Measurements from ENCODE around the gene RGS3.
"Not testable (repeated sequence)": the region's sequence is repeated elsewhere in the genome, so short reads cannot be mapped to it uniquely, and the experiment has no call there.

Gene RGS3

DNA sequence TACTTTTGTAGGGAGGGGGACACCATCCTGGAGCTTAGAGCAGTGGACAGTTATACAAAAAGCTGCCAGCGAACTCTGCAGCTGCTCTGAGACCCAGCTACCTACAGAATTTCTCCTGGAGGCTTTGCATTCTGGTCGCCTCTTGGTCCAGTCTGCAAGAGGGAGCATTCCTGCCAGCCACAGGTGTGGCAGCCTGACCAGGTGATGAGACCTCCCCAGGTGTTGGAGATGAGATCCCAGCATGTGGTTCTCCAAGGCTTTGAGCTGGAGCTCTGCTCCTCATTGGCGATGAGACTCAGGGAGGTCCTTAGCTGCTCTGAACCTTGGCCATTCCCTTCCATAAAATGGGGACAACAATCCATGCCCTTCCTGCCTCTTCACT lies 69.3 kb downstream of the RGS3 start:
- DNase-seq = no peak

DNA sequence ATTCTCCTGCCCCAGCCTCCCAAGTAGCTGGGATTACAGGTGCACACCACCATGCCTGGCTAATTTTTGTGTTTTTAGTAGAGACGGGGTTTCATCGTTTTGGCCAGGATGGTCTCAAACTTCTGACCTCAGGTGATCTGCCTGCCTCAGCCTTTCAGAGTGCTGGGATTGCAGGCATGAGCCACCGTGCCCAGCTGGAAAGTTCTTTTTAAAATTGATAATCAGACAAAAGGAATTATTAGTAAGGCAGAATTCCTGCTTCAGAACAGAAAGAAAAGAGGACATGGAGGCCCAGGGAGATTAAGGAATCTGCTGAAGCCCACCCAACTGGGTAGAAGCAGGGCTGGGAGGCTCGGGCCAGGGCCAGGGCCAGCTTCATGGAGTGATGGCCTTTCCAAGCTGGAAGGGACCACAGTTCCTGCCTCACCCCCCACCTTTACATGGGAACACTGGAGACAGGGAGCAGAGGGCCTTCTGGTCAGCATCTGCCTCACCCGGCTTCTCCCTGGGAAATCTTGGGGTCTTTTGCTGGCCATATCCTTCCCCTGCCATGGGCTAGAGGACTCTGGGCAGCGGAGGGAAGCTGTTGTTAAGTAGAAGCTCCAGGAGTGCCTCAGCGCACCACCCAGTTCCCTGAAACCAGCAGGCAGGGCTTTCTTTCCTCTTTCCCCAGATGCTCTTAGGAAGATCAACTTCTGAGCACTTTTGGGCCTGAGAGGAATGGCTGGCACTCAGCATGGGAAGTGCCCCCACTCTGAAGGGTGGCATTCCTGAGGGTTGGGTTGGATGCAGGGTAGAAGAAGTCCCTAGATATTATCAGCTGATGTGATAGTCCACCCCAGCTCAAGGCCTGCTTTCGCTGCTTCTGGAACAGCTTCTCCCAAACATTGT lies 70.1 kb downstream of the RGS3 start:
- DNase-seq = no peak

DNA sequence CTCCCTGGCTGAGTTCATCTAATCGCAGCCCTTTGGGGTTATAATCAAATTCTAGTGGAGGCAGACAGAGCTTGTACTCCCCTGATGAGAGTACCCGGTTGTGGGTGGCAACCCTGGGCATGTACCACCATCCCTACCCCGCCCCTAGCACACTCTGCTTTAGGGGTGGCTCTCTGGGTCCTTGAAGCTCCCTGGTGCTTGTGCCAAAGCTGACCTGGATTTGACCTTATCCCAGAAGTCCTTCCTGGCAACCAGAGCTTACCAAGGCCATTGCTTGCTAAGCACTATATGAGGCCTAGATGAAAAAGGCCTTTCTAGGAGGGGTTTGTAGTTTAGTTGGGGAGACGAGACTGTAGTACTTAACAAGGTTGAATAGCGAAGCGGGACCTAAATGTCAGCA lies 72.2 kb downstream of the RGS3 start:
- DNase-seq = no peak

DNA sequence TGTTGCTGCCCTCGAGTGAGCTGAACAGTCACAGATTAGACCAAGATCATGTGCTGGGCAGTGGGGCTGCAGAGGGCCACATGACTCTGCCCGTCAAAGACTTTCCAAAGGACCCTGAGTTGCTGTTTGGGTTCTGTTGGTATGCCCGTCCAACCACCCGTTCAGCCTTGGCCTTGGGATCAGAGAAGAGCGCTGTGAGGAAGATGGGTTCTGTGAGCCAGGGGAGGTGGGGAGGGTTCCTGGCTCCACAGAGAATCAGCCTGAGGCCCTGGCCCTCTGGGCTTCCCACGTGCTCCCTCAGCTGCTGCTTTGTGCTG lies 72.6 kb downstream of the RGS3 start:
- DNase-seq = no peak

DNA sequence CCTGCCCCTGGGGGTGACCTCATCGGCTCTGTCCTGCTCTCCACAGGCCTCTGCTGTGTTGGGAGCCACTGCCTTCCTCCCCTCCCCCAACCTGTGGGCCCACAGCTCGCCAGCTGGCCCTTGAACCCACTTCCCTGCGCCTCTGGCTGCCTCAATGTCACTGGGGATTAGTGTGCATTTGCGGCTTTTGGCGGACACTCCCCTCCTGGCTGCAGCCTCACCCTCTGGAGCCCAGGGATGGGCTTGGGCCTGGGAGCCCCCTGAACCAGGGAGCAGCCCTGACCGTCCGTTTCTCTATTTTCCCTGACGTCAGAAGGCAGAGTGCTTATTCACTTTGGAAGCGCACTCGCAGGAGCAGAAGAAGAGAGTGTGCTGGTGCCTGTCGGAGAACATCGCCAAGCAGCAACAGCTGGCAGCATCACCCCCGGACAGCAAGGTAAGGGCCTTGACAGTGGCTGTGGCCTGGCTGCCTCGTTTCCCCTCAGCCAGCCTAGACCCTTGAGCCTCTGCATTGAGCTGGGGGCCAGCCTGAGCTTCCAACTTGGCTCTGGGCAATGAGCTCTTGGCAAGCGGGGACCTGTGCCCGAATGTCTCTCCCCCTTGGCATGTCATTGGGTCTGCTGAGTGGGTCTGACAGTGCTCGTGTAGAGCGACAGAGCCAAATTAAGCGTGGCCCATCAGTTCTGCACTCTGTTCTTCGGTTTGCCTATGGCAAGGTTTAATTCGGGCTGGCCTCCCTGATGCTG lies 73.1 kb downstream of the RGS3 start:
- DNase-seq = no peak

DNA sequence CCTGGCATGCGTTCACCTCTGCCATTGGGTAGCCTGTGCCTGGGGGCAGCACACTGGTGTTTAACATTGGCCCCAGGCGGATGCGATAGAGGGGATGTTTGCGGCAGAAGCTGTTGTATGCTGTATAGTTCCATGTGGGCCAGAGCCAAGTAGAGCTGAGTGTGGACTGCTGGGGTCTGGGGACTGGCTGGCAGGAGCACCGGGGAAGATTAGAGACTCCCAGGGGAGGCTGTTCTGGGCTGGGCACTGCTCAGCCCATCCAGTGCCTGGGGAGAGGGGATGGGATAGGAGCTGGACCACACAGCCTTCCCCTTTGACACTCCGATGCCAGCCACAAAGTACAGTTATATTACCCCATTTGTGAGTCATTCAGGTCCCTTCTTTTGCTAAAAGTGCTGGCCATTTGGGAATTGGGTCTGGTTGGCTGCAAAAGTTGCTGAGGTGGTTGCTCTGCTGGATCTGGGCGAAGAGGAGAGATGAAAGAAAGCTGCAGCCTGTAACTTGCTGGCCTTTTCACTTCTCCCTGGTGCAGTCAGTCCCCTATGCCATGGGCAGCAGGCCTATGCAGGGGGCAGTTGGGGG lies 73.8 kb downstream of the RGS3 start:
- DNase-seq = no peak

DNA sequence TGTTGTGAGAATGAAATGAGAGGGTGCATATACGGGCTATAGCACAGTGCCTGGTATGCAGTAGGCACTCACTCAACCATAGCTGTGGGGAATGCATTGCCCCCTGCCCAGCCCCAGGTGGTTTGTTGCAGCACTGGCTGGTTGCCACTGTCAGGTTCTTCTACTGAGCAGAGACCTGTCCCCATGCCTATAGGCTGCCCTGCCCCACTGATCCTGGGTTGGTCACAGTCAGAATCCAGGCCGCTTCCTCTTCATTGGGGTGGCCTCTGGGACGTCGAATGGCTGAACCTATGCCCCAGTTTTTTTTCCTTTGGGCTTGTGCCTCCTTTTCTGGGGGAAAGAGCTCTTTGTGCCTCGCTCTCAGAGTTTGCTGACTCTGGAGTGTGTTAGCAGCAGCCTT lies 74.6 kb downstream of the RGS3 start:
- no peak for DNase-seq

DNA sequence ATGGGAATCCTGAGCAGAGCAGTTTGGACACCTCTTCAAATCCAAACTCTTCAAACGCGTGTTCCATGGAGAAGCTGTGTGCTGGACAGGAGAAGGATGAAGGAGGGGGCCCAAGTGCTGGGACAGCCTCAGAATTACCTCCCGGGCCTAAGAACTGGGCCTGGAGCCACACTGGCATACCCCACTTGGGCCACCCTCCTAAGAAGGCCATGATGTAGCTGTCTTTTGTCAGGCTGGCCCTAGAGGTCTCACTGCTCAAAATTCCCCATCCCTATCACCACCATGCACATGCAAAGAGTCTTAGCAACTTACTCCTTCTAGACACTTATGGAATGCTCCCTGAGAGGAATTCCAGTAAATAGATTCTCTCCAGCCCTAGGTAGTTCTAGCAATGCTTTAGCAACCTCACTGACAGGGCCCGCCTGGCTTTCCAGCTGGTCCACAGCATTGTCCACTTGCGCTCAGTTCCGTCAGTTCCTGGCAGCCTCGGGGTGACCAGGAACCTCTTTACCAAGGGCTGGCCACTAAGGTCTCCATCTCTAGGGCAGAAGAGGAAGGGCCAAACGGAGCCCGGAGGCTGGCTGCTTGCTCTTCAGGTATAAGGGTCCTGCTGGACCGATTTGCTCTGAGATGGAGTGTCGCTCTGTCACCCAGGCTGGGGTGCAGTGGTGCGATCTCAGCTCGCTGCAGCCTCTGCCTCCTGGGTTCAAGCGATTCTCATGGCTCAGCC lies 75.3 kb downstream of the RGS3 start:
- no peak for DNase-seq

DNA sequence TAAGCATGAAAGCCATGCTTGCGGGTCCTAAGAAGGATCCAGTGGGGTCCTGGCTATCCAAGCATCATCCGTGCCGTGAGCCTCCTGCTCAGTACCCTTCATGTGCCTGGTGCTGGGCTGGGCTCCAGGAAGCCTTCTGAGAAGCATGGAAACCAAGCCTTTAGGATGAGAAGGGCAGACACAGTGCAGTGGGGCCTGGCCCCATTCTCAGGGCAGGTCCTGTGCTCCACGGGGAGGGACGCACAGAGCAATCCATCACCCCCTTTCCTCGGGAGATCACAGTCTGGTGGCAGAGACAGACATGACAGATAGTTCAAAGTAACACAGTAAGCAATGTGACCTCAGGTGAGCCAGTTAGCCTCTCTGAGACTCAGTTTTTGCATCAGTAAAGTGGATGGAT lies 76.9 kb downstream of the RGS3 start:
- DNase-seq = no peak

DNA sequence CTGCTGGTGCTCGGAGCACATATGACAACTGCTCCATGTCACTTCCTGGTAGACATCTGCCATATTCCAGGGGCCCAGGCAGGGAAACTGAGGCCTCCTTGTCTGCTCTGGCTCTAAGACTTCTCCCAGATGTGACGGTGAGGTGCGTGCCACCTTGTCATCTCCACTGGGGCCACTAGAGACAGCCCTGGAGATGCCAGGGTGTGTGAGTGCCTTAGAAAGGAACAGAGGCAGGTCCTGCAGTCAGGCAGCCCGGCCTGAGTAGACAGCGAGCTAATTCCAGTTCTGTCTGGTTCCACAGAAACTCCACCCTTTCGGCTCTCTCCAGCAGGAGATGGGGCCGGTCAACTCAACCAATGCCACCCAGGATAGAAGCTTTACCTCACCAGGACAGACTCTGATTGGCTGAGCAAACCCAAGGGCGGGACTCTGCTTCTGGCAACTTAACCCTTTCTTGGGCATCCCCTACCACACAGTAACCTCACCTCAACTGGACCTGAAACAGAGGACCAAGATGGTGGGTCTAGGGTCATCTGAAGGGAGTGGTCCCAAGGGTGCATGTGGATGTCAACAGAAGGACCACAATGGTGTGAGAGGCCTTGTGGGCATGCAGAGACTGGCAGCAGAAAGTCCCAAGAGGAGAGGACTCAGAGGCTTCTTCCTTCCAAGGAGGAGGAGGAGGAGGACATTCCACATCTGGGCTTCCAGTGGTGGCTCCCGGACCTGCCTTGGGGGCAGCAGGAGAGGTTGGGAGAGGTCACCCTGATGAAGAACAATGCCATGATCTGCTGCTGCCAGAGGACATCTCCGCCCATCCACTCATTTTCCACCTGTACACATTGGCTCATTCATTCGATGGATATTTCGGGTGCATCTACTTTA lies 77.7 kb downstream of the RGS3 start:
- DNase-seq = peak; percentile 32

DNA sequence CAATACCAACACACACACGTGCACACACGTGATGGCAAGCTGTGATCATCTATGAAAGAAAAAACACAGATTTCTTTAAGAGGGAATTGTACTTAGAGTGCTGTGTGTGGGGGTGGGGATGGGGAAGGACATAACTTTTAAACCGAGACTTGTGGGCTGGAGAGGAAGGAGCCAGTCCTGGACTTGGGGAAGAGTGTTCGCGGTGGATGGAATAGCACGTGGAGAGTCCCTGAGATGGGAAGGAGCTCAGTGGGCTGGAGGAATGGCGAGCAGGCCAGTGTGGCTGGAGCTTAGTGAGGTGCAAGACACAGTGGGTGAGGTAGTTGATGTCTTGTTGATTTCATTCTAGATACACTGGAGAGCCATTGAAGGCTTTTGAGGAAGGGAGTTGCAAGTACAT lies 78.5 kb downstream of the RGS3 start:
- DNase-seq = no peak

DNA sequence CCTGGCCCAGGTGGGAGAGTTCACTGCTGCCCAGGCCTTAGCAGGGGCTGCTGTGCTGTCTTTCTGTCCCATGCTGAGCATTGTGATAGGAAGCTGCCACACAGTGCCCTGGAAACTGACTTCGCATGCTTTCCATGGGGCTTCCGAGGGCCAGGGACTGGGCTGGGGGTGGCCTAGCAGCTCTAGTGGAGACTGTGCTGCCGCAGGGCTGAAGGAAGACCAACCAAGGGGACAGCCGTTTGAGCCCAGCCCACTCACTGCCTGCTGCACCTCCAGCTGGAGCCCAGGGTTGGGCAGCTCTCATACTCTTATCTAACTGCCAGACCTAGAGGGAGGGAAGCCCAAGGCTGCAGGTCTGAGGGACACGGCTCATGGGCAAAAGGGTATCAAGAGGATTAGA lies 79.2 kb downstream of the RGS3 start:
- DNase-seq = no peak

DNA sequence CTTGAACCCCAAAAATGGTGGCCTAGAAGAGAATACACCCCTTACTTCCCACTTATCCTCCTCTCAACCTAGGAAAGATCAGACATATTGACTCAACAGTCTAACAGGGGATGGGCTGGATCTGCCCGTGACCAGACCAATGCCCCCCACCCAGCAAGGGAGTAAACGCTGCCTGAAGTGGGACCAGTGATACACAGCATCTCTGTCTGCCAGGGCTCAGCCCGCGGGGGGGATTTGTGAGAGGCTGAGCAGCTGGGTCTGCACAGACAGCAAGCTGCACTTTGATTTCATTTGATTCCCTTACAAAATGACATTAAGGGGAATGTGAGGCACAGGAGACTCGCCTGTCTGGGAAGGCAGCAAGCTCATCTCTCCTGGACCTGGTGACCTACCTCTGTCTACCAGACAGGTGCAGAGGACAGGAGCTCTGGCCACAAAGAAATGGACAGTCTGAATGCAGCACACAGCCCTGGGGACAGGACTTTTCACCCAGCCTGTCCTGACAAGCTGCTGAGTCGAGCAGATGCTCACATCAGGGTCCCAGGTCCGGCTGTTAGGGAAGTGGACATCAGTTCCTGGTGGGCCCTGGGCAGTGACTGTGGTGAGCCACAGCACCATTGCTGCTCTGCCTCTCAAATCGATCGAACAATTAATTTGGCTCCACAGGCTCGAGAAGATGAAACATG lies 79.9 kb downstream of the RGS3 start:
- DNase-seq = no peak

DNA sequence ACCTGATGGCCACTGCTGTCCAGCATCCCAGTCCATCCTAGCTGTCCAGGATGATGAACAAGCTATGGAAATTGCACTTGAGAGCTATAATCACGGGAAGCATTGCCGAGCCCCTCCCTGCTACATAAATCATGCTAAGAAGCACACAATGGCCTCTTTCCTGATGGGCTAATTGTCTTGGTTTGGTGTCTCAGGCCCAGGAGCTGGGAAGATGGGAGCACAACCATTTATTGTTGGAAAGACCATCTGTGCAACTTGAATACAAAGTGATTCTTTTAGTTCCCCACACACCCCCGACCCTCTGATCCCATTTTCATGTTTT lies 80.4 kb downstream of the RGS3 start:
- no peak for DNase-seq

DNA sequence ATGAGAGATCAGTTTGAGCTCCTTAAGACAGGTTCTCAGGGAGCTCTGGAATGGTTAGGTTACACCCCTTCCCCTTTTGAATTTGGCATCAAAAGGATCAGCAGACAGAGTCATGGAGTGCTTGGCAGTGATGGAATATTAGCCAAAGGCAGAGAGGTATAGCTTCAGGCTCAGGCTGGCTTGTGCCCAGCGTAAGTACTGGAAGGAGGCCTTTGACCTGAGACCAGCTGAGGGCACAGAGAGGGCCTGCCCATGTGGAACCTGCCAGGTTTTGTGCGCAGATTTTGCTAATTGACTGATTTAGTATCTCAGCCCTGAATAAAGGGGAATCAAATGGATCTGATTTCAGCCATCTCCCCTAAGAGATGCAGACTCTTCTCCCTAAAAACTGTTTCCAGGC lies 81.5 kb downstream of the RGS3 start:
- no peak for DNase-seq

DNA sequence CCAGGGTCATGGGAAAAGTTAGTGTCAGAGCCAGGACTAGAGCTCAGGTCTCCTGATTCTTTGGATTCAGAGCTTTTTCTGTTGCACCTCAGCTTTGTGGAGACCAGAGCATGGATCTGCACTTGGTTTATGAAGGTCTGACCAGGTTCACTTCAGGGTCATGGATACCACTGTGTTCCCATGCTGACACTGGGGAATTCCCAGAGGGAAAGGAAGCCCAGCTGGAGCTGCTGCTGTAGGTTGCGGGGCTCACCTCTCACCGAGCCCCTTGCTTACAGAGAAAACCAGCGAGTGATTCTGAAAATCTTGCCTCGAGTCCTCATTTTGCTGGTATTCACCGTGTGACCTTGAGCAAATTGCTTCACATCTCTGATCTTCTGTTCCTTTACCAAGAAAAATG lies 83.0 kb downstream of the RGS3 start:
- no peak for DNase-seq

DNA sequence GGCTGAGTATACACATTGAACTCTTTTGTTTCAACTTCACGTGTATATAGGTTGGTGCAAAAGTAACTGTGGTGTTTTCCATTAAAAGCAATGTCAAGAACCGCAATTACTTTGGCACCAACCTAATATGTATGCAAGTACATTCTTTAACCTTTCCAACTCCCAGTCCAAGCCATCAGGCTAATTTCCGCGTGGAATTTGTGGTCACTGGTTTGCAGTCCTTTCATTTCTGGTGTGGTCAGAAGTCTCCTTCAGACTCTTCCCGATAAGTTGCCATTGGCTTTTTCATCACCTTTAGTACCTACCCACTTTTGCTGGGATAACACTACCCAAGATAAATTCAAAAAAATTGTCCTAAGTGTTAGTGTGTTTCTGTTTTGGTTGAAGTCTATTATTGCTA lies 84.0 kb downstream of the RGS3 start:
- no peak for DNase-seq

DNA sequence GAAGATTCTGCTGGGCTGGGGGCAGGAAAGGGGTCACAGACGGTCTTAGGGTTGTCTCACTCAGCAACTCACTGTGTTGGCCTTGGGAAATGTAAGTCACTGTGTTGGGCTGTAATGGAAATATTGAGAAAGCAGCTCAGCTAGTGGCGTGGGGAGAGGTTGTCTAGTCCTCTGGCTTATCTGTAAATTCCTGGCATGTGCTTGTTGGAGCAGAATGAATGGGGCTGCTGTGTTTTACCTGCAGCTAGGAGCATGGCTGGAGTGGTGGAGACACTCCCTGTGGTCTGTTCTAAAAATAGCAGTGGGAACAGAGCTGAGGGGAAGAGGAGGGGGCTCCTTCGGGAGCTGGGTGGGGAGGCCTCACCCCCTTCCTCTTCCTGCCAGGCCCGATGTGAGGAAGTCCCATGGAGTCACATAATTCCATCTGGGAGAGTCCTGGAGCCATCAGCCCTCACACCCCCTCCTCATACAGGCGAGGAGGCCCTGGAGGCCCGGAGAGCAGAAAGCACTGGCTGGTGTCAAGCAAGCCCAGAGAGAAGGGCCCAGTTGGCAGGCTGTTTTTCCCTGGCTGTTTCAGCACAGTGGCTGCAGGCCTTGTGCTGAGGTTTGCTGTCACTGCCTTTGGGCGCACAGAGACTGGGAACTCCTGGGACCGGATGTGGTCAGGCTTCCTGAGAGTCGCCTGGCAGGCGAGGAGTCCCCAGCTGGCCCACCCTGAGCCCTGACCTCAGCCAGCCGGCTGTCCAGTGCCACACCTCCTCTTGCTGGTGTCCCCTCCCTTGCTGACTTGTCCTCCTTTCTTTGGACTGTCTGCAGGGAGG lies 84.9 kb downstream of the RGS3 start:
- DNase-seq = peak; percentile 53

DNA sequence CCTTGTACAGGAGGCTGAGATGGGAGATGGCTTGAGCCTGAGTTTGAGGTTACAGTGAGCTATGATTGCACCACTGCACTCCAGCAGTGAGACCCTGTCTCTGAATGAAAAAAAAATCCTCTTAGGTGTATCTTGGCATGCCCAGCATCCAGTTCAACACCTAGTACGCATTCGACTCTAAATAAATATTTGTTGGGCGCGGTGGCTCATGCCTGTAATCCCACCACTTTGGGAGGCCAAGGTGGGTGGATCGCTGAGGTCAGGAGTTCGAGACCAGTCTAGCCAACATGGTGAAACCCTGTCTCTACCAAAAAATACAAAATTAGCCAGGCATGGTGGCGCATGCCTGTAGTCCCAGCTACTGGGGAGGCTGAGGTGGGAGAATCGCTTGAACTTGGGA lies 86.4 kb downstream of the RGS3 start:
- not testable (repeated sequence) for DNase-seq

DNA sequence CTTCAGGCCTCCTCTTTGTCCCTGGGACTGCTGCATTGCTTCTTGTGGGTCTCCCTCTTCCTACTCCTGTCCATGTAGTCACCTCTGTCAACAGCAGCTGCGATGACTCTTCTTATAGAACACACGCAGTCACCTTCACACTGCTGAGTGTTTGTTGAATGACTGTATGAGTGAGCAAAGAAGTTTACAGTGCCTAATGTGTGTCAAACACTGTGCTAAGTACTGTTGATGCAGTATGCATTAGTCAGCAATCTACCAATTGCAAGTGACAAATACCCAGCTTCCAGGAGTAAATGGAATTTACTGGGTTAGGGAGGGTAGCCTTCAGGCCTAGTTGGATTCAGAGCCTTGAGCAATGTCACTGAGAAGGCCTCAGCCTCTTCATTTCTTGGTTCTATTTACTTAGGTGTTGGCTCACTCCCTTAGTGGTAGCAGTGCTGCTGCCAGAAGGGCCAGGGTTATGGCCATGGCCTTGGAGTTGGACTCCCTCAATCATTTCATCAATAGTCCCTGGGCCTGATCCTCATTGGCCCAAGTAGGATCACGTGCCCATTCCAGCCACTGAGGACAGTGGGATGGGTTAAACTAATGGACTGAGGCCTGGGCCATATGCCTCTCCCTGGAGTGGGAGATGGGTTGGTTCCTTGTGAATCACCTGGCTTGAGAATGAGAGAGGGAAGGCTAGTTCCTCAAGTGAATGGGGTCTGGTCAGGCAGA lies 93.5 kb downstream of the RGS3 start:
- peak; percentile 26 for DNase-seq
